ENCODE measurements around the gene ROBO2. TPM values are rescaled to one million over a fixed set of nuclear protein-coding genes. Genes with fewer than 3 reads are reported as not detected.

The ROBO2 gene
- polyA plus RNA-seq, 1 of the 3 experiments (the other 2 are of a cell fraction), result not detected

- WGBS (ENCODE audit: low lambda C conversion rate), result 64% methylated on average over 6 of the region's 7 CpGs
- Histone ChIP-seq H3K9me3 (no peaks in the 10 kb centered on the region), H3K9ac (no peak overlapping the region), H3F3A (replicated peaks; ENCODE audit: insufficient read depth) (no peaks in the 10 kb centered on the region), H3K79me2 (ENCODE audit: insufficient read depth) (no peaks in the 10 kb centered on the region), H3K4me2 (no peak overlapping the region), H2AFZ (ENCODE audit: low read depth) (no peak overlapping the region), H3K4me1 (ENCODE audit: control insufficient read depth in 1 of 2, insufficient read depth in 2 of 2, low read depth in 1 of 2, low read length in 1 of 2) (peaks cover 0 to 2% of the 10 kb centered on the region in 2 experiments; a peak in 2 of 4 replicates), H3K4me3 (ENCODE audit: low read depth in 2 of 2, low read length in 1 of 2) (no peak overlapping the region), H3K27me3 (ENCODE audit: insufficient read depth) (no peaks in the 10 kb centered on the region), H3K36me3 (replicated peaks in 1 of 2; ENCODE audit: control insufficient read depth in 1 of 2, insufficient read depth in 2 of 2, low read length in 1 of 2) (no peaks in the 10 kb centered on the region), H3K27ac (ENCODE audit: low read depth in 2 of 2, low read length in 1 of 2) (no peak overlapping the region), H4K20me1 (ENCODE audit: insufficient read depth) (no peaks in the 10 kb centered on the region), H3K9me2 (no peaks in the 10 kb centered on the region)
- ChIA-PET POLR2A (no interaction called here), CTCF (interaction anchor here (0.5 kb wide), 1 partner anchor 25 kb away, joined by 3 read pairs; no protein-coding TSS in a partner anchor)
- DNase-seq, result no peak
- TF ChIP-seq SMC3 (IDR thresholded peaks at IDR 0.05; ENCODE audit: low read depth, low read length), result no peak
- TF ChIP-seq RAD21 (IDR thresholded peaks at IDR 0.05; ENCODE audit: low read length), result no peak
- TF ChIP-seq GATA2 (CRISPR knock-in tag; IDR thresholded peaks at IDR 0.05), result no peak
- no peak for TF ChIP-seq MAX (IDR thresholded peaks at IDR 0.05; ENCODE audit: low read depth)
These were observed 420.0 kb downstream of the ROBO2 start for GRCh38 chr3:77459926-77460325.

- Histone ChIP-seq H3F3A (replicated peaks; ENCODE audit: insufficient read depth) (no peaks in the 10 kb centered on the region), H3K27me3 (ENCODE audit: insufficient read depth) (no peaks in the 10 kb centered on the region), H3K9ac (no peak overlapping the region), H2AFZ (ENCODE audit: low read depth) (no peak overlapping the region), H4K20me1 (ENCODE audit: insufficient read depth) (no peaks in the 10 kb centered on the region), H3K36me3 (replicated peaks in 1 of 2; ENCODE audit: control insufficient read depth in 1 of 2, insufficient read depth in 2 of 2, low read length in 1 of 2) (no peaks in the 10 kb centered on the region), H3K27ac (ENCODE audit: low read depth in 2 of 2, low read length in 1 of 2) (no peak overlapping the region), H3K4me1 (ENCODE audit: control insufficient read depth in 1 of 2, insufficient read depth in 2 of 2, low read depth in 1 of 2, low read length in 1 of 2) (peaks cover 0 to 2% of the 10 kb centered on the region in 2 experiments; a peak in 2 of 4 replicates), H3K4me3 (ENCODE audit: low read depth in 2 of 2, low read length in 1 of 2) (no peak overlapping the region), H3K79me2 (ENCODE audit: insufficient read depth) (no peaks in the 10 kb centered on the region), H3K4me2 (no peak overlapping the region), H3K9me2 (no peaks in the 10 kb centered on the region), H3K9me3 (no peaks in the 10 kb centered on the region)
- TF ChIP-seq RAD21 (IDR thresholded peaks at IDR 0.05; ENCODE audit: low read length) (no peak), SMC3 (IDR thresholded peaks at IDR 0.05; ENCODE audit: low read depth, low read length) (no peak), RFX5 (IDR thresholded peaks at IDR 0.05; ENCODE audit: low read length) (no peak), ZBTB33 (IDR thresholded peaks at IDR 0.05; ENCODE audit: borderline replicate concordance, low read depth) (no peak), MEF2A (IDR thresholded peaks at IDR 0.05; ENCODE audit: borderline replicate concordance, low read depth) (no peak), NFIC (IDR thresholded peaks at IDR 0.05; ENCODE audit: borderline replicate concordance) (no peak), ELF1 (IDR thresholded peaks at IDR 0.05) (no peak), POLR2AphosphoS5 (IDR thresholded peaks at IDR 0.05; ENCODE audit: low read depth, low read length) (no peak), REST (IDR thresholded peaks at IDR 0.05; ENCODE audit: low read depth, low read length) (no peak), SIN3A (IDR thresholded peaks at IDR 0.05; ENCODE audit: borderline replicate concordance, low read depth, low read length) (no peak), RCOR1 (IDR thresholded peaks at IDR 0.05; ENCODE audit: low read length) (no peak), YY1 (IDR thresholded peaks at IDR 0.05; ENCODE audit: low read depth) (no peak), EZH2phosphoT487 (IDR thresholded peaks at IDR 0.05; ENCODE audit: borderline replicate concordance, low read depth) (no peak)
- WGBS (ENCODE audit: low lambda C conversion rate), result 16% methylated on average over 3 of the region's 3 CpGs
- no peak for DNase-seq
- ChIA-PET POLR2A (no interaction called here), CTCF (interaction anchor here (0.5 kb wide), 1 partner anchor 25 kb away, joined by 3 read pairs; no protein-coding TSS in a partner anchor)
These were observed 420.4 kb downstream of the ROBO2 start for GRCh38 chr3:77460326-77460725.

Data from SK-N-SH (cell line).